HL-60 (cell line): ENCODE results near the gene NDUFC1.

Experiments used
- DNase-seq, 2 experiments: peaks; one replicate each; pipeline ENCODE4 v3.0.0-alpha.2; 2010 to 2020; ENCODE audit warnings: low read depth in 1 of 2, low spot score in 1 of 2
- H3K27ac ChIP-seq: fragments of 250-450 bp; sonication (Bioruptor Pico); replicated peaks from 2 replicates; pipeline ENCODE4 v1.5.1; 2020; ENCODE audit warnings: mild to moderate bottlenecking, moderate library complexity
- H3K27me3 ChIP-seq: fragments of 250-450 bp; sonication (Bioruptor Pico); 2 replicates; pipeline ENCODE4 v1.5.1; 2021; ENCODE audit warnings: mild to moderate bottlenecking, moderate library complexity; ENCODE audit not compliant: insufficient read depth, poor library complexity, severe bottlenecking
- H3K4me3 ChIP-seq: replicated peaks from 2 replicates; pipeline ENCODE4 v1.5.1; 2011; ENCODE audit warnings: mild to moderate bottlenecking, control low read depth, low read length; ENCODE audit not compliant: insufficient read depth
- GABPA ChIP-seq: IDR thresholded peaks from 2 replicates; pipeline ENCODE4 v1.6.1; 2012; ENCODE audit warnings: low read depth
- POLR2AphosphoS5 ChIP-seq: IDR thresholded peaks from 2 replicates; pipeline ENCODE4 v1.6.1; 2012; ENCODE audit warnings: low read depth
- REST ChIP-seq: IDR thresholded peaks from 2 replicates; pipeline ENCODE4 v1.6.1; 2012; ENCODE audit warnings: low read depth; ENCODE audit not compliant: insufficient replicate concordance
- SPI1 ChIP-seq: IDR thresholded peaks from 2 replicates; pipeline ENCODE4 v1.6.1; 2012; ENCODE audit warnings: low read depth, mild to moderate bottlenecking, borderline replicate concordance
- long read RNA-seq: library from polyadenylated mRNA; unstranded; transcript quantifications from one replicate; pipeline ENCODE4 v2.0.0, GENCODE V29; 2020
- TF ChIP-seq, protein P1 (sequence below): IDR thresholded peaks from one replicate; pipeline ENCODE4 v1.5.1; 2011; ENCODE audit warnings: low read length, control low read depth, inconsistent platforms; ENCODE audit not compliant: insufficient read depth

NDUFC1 gene
- long read RNA-seq, transcript NDUFC1-209 (5 exons, 1,198 nt), result major isoform, 10 of 31 reads
- long read RNA-seq, partial matches to known transcripts, result 8 of 31 reads
- long read RNA-seq, other reads (novel, unspliced or antisense), result 11 of 31 reads

- Histone ChIP-seq H3K4me3 (peak within 1 kb of the TSS; percentile 95), H3K27ac (peak within 1 kb of the TSS; percentile 96), H3K27me3 (no peaks in the 10 kb centered on the region)
- no peak for TF ChIP-seq REST
- peak; percentile 43 for TF ChIP-seq POLR2AphosphoS5
- peak; percentile 60 to 73 for DNase-seq
These were observed at the start of gene NDUFC1 for GRCh38 chr4:139301821-139302611. Gene NDUFC1, minus strand, starts transcription at chr4:139302477. Its CDS starts 6,679 bp downstream, at chr4:139295798.

- DNase-seq, result no peak
- no peaks in the 10 kb centered on the region for H3K27me3 ChIP-seq
- no peak overlapping the region for H3K4me3 ChIP-seq
- TF ChIP-seq GABPA (no peak), SPI1 (no peak), POLR2AphosphoS5 (no peak)
- TF ChIP-seq, protein P1, sequence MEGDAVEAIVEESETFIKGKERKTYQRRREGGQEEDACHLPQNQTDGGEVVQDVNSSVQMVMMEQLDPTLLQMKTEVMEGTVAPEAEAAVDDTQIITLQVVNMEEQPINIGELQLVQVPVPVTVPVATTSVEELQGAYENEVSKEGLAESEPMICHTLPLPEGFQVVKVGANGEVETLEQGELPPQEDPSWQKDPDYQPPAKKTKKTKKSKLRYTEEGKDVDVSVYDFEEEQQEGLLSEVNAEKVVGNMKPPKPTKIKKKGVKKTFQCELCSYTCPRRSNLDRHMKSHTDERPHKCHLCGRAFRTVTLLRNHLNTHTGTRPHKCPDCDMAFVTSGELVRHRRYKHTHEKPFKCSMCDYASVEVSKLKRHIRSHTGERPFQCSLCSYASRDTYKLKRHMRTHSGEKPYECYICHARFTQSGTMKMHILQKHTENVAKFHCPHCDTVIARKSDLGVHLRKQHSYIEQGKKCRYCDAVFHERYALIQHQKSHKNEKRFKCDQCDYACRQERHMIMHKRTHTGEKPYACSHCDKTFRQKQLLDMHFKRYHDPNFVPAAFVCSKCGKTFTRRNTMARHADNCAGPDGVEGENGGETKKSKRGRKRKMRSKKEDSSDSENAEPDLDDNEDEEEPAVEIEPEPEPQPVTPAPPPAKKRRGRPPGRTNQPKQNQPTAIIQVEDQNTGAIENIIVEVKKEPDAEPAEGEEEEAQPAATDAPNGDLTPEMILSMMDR, result no peak
- H3K27ac ChIP-seq, result no peak overlapping the region
These were observed 35.3 kb upstream of the NDUFC1 start for GRCh38 chr4:139337612-139338011.

DNA sequence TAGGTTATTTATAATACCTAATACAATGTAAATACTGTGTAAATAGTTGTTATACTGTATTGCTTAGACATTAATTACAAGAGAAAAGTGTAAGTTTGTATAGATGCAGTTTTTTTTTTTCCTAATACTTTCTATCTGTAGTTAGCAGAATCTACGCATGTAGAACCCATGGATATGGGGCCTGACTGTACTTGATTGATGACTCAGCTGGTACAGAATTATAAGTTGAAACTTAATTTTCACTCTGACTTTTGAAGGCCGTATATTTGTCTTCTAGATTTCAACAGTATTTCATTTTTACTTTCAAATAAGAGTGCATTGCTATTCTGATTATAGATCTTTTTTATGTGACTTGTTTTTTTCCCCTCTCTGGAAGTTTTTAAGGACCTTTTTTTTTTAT lies 30.8 kb upstream of the NDUFC1 start:
- no peaks in the 10 kb centered on the region for H3K27me3 ChIP-seq
- no peak overlapping the region for H3K27ac ChIP-seq
- no peak overlapping the region for H3K4me3 ChIP-seq
- TF ChIP-seq REST (no peak), SPI1 (no peak), POLR2AphosphoS5 (no peak), GABPA (no peak)
- TF ChIP-seq, protein P1, result no peak
- no peak for DNase-seq

DNA sequence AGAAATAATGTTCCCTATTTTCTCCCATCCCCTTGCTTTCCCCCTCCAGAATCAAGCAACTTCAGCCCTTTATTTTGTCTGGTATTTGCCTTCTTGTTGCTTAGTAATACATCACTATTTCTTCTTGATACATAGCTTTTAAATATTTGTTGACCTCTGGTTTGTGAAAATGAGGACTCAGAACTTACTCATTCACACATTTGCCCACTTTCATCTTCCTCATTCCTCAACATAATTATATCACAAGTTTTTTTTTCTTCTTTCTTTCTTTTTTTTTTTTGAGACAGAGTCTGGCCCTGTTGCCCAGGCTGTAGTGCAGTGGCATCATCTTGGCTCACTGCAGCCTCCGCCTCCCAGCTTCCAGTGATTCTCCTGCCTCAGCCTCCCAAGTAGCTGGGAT lies 28.9 kb upstream of the NDUFC1 start:
- DNase-seq, result no peak
- TF ChIP-seq REST, result no peak
- TF ChIP-seq GABPA, result no peak
- TF ChIP-seq, protein P1, result no peak
- no peak for TF ChIP-seq POLR2AphosphoS5
- TF ChIP-seq SPI1, result no peak
- Histone ChIP-seq H3K27ac (no peak overlapping the region), H3K4me3 (no peak overlapping the region), H3K27me3 (no peaks in the 10 kb centered on the region)
